Measurements from ENCODE around the gene CNTN6. TPM values are rescaled to one million over a fixed set of nuclear protein-coding genes. Genes with fewer than 3 reads are reported as not detected.
A peak's percentile ranks its signal among the peaks of the same experiment; 100 is the strongest.

The CNTN6 gene
- total and polyA plus RNA-seq, 12 donors = 2.4 to 14.9 (median 8.6) TPM

DNA sequence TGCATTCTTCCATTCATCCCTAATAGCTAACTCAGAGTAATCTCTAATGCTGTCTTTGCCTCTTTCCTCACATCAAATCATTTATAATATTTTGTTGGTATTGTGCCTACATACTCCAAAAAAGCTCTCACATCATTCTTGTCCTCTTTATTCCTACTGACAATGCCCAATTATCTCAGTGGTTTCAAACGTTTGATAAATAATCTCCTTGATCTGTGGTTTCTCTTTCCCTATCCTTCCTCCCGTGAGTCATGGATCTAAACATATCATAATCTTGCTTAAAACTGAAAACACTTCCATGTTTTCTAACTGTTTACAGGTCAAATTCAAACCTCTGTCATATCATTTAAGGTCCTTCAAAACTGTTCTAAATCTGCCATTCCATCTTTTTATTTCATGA is 115.1 kb downstream of the CNTN6 start:
- DNase-seq = no peak
- Histone ChIP-seq H3K4me1 (replicated peaks in 1 of 2) (peaks cover 1 to 18% of the 10 kb centered on the region in 2 donors), H3K27me3 (no peaks in the 10 kb centered on the region), H3K9me3 (replicated peaks in 1 of 3) (no peaks in the 10 kb centered on the region), H3K36me3 (replicated peaks in 1 of 2) (no peaks in the 10 kb centered on the region), H3K27ac (peak overlapping the region in 4 of 5 donors; percentile 1 to 50 (median 36)), H3K4me3 (peak overlapping the region in 1 of 4 donors; percentile 17)
- intact Hi-C loops (cut with DNase I) = no loop called here
- 8 to 18% (median 14%) methylated on average over 2 of the region's 2 CpGs for WGBS, 4 donors
- TF ChIP-seq CTCF (IDR thresholded peaks at IDR 0.05) (no peak), POLR2A (IDR thresholded peaks at IDR 0.05) (no peak)

DNA sequence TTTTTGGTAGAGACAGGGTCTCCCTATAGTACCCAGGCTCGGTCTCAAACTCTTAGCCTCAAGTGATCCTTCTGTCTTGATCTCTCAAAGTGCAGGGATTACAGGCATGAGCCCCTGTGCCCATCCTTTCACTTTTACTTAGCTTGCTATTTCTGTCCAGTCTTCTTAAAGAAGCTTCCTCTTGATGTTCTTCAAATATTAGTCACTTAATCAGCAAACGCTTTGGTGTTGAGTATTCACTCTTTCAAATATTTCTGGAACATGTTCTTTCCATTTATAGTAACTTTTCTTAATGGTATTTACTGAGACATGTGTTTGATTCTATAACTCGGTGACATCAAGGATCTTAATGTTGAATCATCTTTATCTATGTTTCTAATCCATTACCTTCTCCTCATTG is 122.1 kb downstream of the CNTN6 start:
- H3K36me3 ChIP-seq (replicated peaks in 1 of 2) = no peaks in the 10 kb centered on the region
- H3K27ac ChIP-seq = no peak overlapping the region
- DNase-seq = no peak
- WGBS, 4 donors = 53 to 64% (median 58%) methylated on average over 3 of the region's 3 CpGs
- peaks cover 0 to 8% of the 10 kb centered on the region in 2 donors for H3K4me1 ChIP-seq (replicated peaks in 1 of 2)
- TF ChIP-seq POLR2A (IDR thresholded peaks at IDR 0.05) = no peak
- TF ChIP-seq CTCF (IDR thresholded peaks at IDR 0.05) = no peak
- no peaks in the 10 kb centered on the region for H3K9me3 ChIP-seq (replicated peaks in 1 of 3)
- intact Hi-C loops (cut with DNase I) = no loop called here
- no peaks in the 10 kb centered on the region for H3K27me3 ChIP-seq
- H3K4me3 ChIP-seq = no peak overlapping the region

- 62 to 85% (median 68%) methylated on average over 1 of the region's 1 CpG for WGBS, 4 donors
- H3K9me3 ChIP-seq (replicated peaks in 1 of 3) = no peaks in the 10 kb centered on the region
- intact Hi-C loops (cut with DNase I) = no loop called here
- H3K4me1 ChIP-seq (replicated peaks in 1 of 2) = peaks cover 0 to 8% of the 10 kb centered on the region in 2 donors
- H3K4me3 ChIP-seq = no peak overlapping the region
- TF ChIP-seq POLR2A (IDR thresholded peaks at IDR 0.05) (no peak), CTCF (IDR thresholded peaks at IDR 0.05) (no peak)
- no peaks in the 10 kb centered on the region for H3K36me3 ChIP-seq (replicated peaks in 1 of 2)
- no peak for DNase-seq
- H3K27ac ChIP-seq = no peak overlapping the region
- no peaks in the 10 kb centered on the region for H3K27me3 ChIP-seq
Observed at GRCh38 chr3:1216856-1217255, 124.0 kb downstream of the CNTN6 start.

GRCh38 chr3:1227111-1227510 is 134.3 kb downstream of the CNTN6 start:
- Histone ChIP-seq H3K4me3 (no peak overlapping the region), H3K27ac (no peak overlapping the region), H3K36me3 (replicated peaks in 1 of 2) (no peaks in the 10 kb centered on the region), H3K27me3 (no peaks in the 10 kb centered on the region), H3K9me3 (replicated peaks in 1 of 3) (no peaks in the 10 kb centered on the region), H3K4me1 (replicated peaks in 1 of 2) (no peaks in the 10 kb centered on the region)
- WGBS, 4 donors = 87 to 96% (median 91%) methylated on average over 3 of the region's 3 CpGs
- DNase-seq = no peak
- TF ChIP-seq CTCF (IDR thresholded peaks at IDR 0.05) (no peak), POLR2A (IDR thresholded peaks at IDR 0.05) (no peak)
- intact Hi-C loops (cut with DNase I) = no loop called here

Data from adrenal gland (tissue), 12 donors.